Activated T-cell treated with anti-CD3 and anti-CD28 coated beads, Interleukin-2, amount 50 U/mL, for 72 hours (primary cell): ENCODE data around the gene TAS2R50. TPM values are rescaled to one million over a fixed set of nuclear protein-coding genes. Genes with fewer than 3 reads are reported as not detected.
A peak's percentile ranks its signal among the peaks of the same experiment; 100 is the strongest.
"Not testable (repeated sequence)": the region's sequence is repeated elsewhere in the genome, so short reads cannot be mapped to it uniquely, and the experiment has no call there.

Experiments used
- ATAC-seq, 2 donors: fragments of 150-1000 bp; cut with Tn5 transposase; replicated peaks in 1 of 2; 2 replicates each; pipeline ENCODE4 v1.10.0; 2021; ENCODE audit warnings: moderate library complexity in 2 of 2, mild to moderate bottlenecking in 1 of 2
- DNase-seq, 2 donors: peaks; one replicate each; pipeline ENCODE4 v3.0.0; 2021 to 2022; ENCODE audit warnings: mixed read lengths in 1 of 2
- H3K27ac Mint-ChIP-seq: one replicate; pipeline ENCODE4 v1.8.0; 2022; ENCODE audit warnings: mild to moderate bottlenecking, moderate library complexity, mixed read lengths
- H3K27me3 Mint-ChIP-seq: one replicate; pipeline ENCODE4 v1.8.0; 2022; ENCODE audit warnings: low read depth, mixed read lengths
- H3K36me3 Mint-ChIP-seq, 2 donors: one replicate each; pipeline ENCODE4 v1.8.0; 2022; ENCODE audit warnings: mixed read lengths in 2 of 2, mild to moderate bottlenecking in 1 of 2; ENCODE audit not compliant: insufficient read depth in 2 of 2
- H3K4me1 Mint-ChIP-seq: one replicate; pipeline ENCODE4 v1.8.0; 2022; ENCODE audit warnings: low read depth, mixed read lengths
- H3K4me3 Mint-ChIP-seq, 2 donors: one replicate each; pipeline ENCODE4 v1.8.0; 2022; ENCODE audit warnings: mild to moderate bottlenecking in 2 of 2, mixed read lengths in 2 of 2, moderate library complexity in 2 of 2
- H3K9me3 Mint-ChIP-seq, 2 donors: one replicate each; pipeline ENCODE4 v1.8.0; 2022; ENCODE audit warnings: mixed read lengths in 2 of 2
- total RNA-seq, 2 donors: library from RNA; stranded (reverse); gene quantifications; one replicate each; pipeline ENCODE4 v1.2.3, GENCODE V29; 2022

TAS2R50 gene
- 1 to 10 TPM in 1 of 2 donors, under 1 TPM in 1; 0.90 to 1.2 TPM for total RNA-seq

- DNase-seq (no peak), ATAC-seq (no peak)
- peaks cover 40% of the 10 kb centered on the region for H3K4me1 Mint-ChIP-seq
- peaks cover 0 to 8% of the 10 kb centered on the region in 2 donors for H3K9me3 Mint-ChIP-seq
- no peak within 1 kb of the TSS for H3K27ac Mint-ChIP-seq
- no peak within 1 kb of the TSS for H3K4me3 Mint-ChIP-seq
- peaks cover 7 to 16% of the 10 kb centered on the region in 2 donors for H3K36me3 Mint-ChIP-seq
- H3K27me3 Mint-ChIP-seq, result peaks cover 13% of the 10 kb centered on the region
Measured at GRCh38 chr12:10986812-10987211, at the start of gene TAS2R50. TSS of gene TAS2R50 (minus strand) at chr12:10986912. CDS start at chr12:10986860, 52 bp downstream.

- not testable (repeated sequence) for H3K9me3 Mint-ChIP-seq, DNase-seq, H3K4me3 Mint-ChIP-seq, H3K27ac Mint-ChIP-seq, H3K36me3 Mint-ChIP-seq, H3K4me1 Mint-ChIP-seq, H3K27me3 Mint-ChIP-seq
- ATAC-seq, result peak; percentile 32 to 82
Measured at GRCh38 chr12:11033959-11034358, 47.2 kb upstream of the TAS2R50 start.

- Mint-ChIP-seq H3K27ac (no peak within 1 kb of the TSS), H3K27me3 (no peaks in the 10 kb centered on the region), H3K4me1 (no peaks in the 10 kb centered on the region), H3K4me3 (no peak within 1 kb of the TSS), H3K36me3 (peaks cover 5 to 10% of the 10 kb centered on the region in 2 donors), H3K9me3 (peaks cover 0 to 3% of the 10 kb centered on the region in 2 donors)
- DNase-seq (no peak), ATAC-seq (no peak)
Measured at GRCh38 chr12:11031307-11031706, 44.6 kb upstream of the TAS2R50 start, which contains the start of gene TAS2R31. TSS of gene TAS2R31 (minus strand) at chr12:11031407. CDS start at chr12:11031335, 72 bp downstream.

- Mint-ChIP-seq H3K27ac (no peak overlapping the region), H3K4me3 (no peak overlapping the region), H3K9me3 (peaks cover 2 to 4% of the 10 kb centered on the region in 2 donors), H3K27me3 (no peaks in the 10 kb centered on the region), H3K4me1 (no peaks in the 10 kb centered on the region), H3K36me3 (peaks cover 2 to 11% of the 10 kb centered on the region in 2 donors)
- ATAC-seq, result no peak
- DNase-seq, result no peak
Measured at GRCh38 chr12:11026118-11026517, 39.4 kb upstream of the TAS2R50 start.

- Mint-ChIP-seq H3K4me1 (no peaks in the 10 kb centered on the region), H3K36me3 (peaks cover 2 to 9% of the 10 kb centered on the region in 2 donors), H3K27ac (no peak overlapping the region), H3K4me3 (no peak overlapping the region), H3K27me3 (no peaks in the 10 kb centered on the region), H3K9me3 (peaks cover 2 to 4% of the 10 kb centered on the region in 2 donors)
- DNase-seq (no peak), ATAC-seq (no peak)
Measured at GRCh38 chr12:11023387-11023786, 36.7 kb upstream of the TAS2R50 start.

GRCh38 chr12:11022520-11022919 is 35.8 kb upstream of the TAS2R50 start, which contains the start of gene TAS2R19:
TSS of gene TAS2R19 (minus strand) at chr12:11022620. CDS start at chr12:11022571, 49 bp downstream.
- no peak within 1 kb of the TSS for H3K4me3 Mint-ChIP-seq
- H3K9me3 Mint-ChIP-seq, result peaks cover 2 to 4% of the 10 kb centered on the region in 2 donors
- no peak within 1 kb of the TSS for H3K27ac Mint-ChIP-seq
- no peaks in the 10 kb centered on the region for H3K4me1 Mint-ChIP-seq
- peaks cover 2 to 9% of the 10 kb centered on the region in 2 donors for H3K36me3 Mint-ChIP-seq
- DNase-seq (no peak), ATAC-seq (no peak)
- H3K27me3 Mint-ChIP-seq, result no peaks in the 10 kb centered on the region

- H3K27me3 Mint-ChIP-seq, result no peaks in the 10 kb centered on the region
- ATAC-seq (no peak), DNase-seq (no peak)
- no peak overlapping the region for H3K27ac Mint-ChIP-seq
- no peaks in the 10 kb centered on the region for H3K4me1 Mint-ChIP-seq
- H3K4me3 Mint-ChIP-seq, result no peak overlapping the region
- H3K9me3 Mint-ChIP-seq, result no peaks in the 10 kb centered on the region
- no peaks in the 10 kb centered on the region for H3K36me3 Mint-ChIP-seq
Measured at GRCh38 chr12:11016937-11017336, 30.2 kb upstream of the TAS2R50 start.

- Mint-ChIP-seq H3K27me3 (no peaks in the 10 kb centered on the region), H3K4me3 (no peak overlapping the region), H3K9me3 (no peaks in the 10 kb centered on the region), H3K27ac (no peak overlapping the region), H3K4me1 (no peaks in the 10 kb centered on the region), H3K36me3 (no peaks in the 10 kb centered on the region)
- DNase-seq (no peak), ATAC-seq (no peak)
Measured at GRCh38 chr12:11015775-11016430, 29.2 kb upstream of the TAS2R50 start.

GRCh38 chr12:11014234-11014633 is 27.5 kb upstream of the TAS2R50 start:
- H3K4me3 Mint-ChIP-seq, result no peak overlapping the region
- no peak for ATAC-seq

GRCh38 chr12:11007608-11008007 is 20.9 kb upstream of the TAS2R50 start:
- DNase-seq, result no peak
- Mint-ChIP-seq H3K4me1 (no peaks in the 10 kb centered on the region), H3K27me3 (no peaks in the 10 kb centered on the region), H3K36me3 (no peaks in the 10 kb centered on the region), H3K27ac (no peak overlapping the region), H3K4me3 (no peak overlapping the region), H3K9me3 (no peaks in the 10 kb centered on the region)
- no peak for ATAC-seq

More at GRCh38 chr12:11014234-11014633, 27.5 kb upstream of the TAS2R50 start:
- H3K9me3 Mint-ChIP-seq, result no peaks in the 10 kb centered on the region
- no peaks in the 10 kb centered on the region for H3K27me3 Mint-ChIP-seq
- DNase-seq, result no peak
- no peaks in the 10 kb centered on the region for H3K4me1 Mint-ChIP-seq
- H3K27ac Mint-ChIP-seq, result no peak overlapping the region
- H3K36me3 Mint-ChIP-seq, result no peaks in the 10 kb centered on the region

GRCh38 chr12:10998204-10998603 is 11.5 kb upstream of the TAS2R50 start, which contains the start of gene TAS2R20:
TSS of gene TAS2R20 (minus strand) at chr12:10998304. CDS start at chr12:10997875, 429 bp downstream.
- Mint-ChIP-seq H3K27me3 (no peaks in the 10 kb centered on the region), H3K36me3 (peaks cover 2 to 11% of the 10 kb centered on the region in 2 donors), H3K9me3 (peaks cover 0 to 3% of the 10 kb centered on the region in 2 donors), H3K4me3 (no peak within 1 kb of the TSS), H3K27ac (no peak within 1 kb of the TSS), H3K4me1 (no peaks in the 10 kb centered on the region)
- DNase-seq (no peak), ATAC-seq (no peak)

- DNase-seq (no peak), ATAC-seq (no peak)
- H3K9me3 Mint-ChIP-seq, result peaks cover 0 to 8% of the 10 kb centered on the region in 2 donors
- H3K4me1 Mint-ChIP-seq, result peaks cover under 1% of the 10 kb centered on the region
- no peaks in the 10 kb centered on the region for H3K27me3 Mint-ChIP-seq
- H3K27ac Mint-ChIP-seq, result no peak overlapping the region
- H3K36me3 Mint-ChIP-seq, result peaks cover 7 to 15% of the 10 kb centered on the region in 2 donors
- H3K4me3 Mint-ChIP-seq, result no peak overlapping the region
Measured at GRCh38 chr12:10994307-10994706, 7.6 kb upstream of the TAS2R50 start.

GRCh38 chr12:10989107-10989506 is 2.4 kb upstream of the TAS2R50 start:
- peak; percentile 81 to 92 for ATAC-seq

More at GRCh38 chr12:10989107-10989506, 2.4 kb upstream of the TAS2R50 start:
- H3K4me3 Mint-ChIP-seq, result no peak overlapping the region
- H3K4me1 Mint-ChIP-seq, result peaks cover 24% of the 10 kb centered on the region
- no peak for DNase-seq
- peaks cover 5% of the 10 kb centered on the region for H3K27me3 Mint-ChIP-seq
- peaks cover 7 to 13% of the 10 kb centered on the region in 2 donors for H3K36me3 Mint-ChIP-seq
- no peak overlapping the region for H3K27ac Mint-ChIP-seq
- H3K9me3 Mint-ChIP-seq, result peaks cover 0 to 8% of the 10 kb centered on the region in 2 donors
